Fibroblast of villous mesenchyme (primary cell): Measurements from ENCODE around the gene PXMP4. TPM values are rescaled to one million over a fixed set of nuclear protein-coding genes. Genes with fewer than 3 reads are reported as not detected.
A peak's percentile ranks its signal among the peaks of the same experiment; 100 is the strongest.

Experiments
- DNase-seq: peaks from one replicate; pipeline ENCODE4 v3.0.0-alpha.2; 2010; ENCODE audit warnings: low read depth
- H3K4me3 ChIP-seq: 2 replicates; pipeline ENCODE4 v1.5.1; 2011; ENCODE audit warnings: low read depth, mild to moderate bottlenecking, low read length
- total RNA-seq: library from RNA; depleted of rRNA; stranded (reverse); fragments of >200 nt; gene quantifications from 2 replicates; pipeline ENCODE4 v1.2.3, GENCODE V29; 2012
- TF ChIP-seq, protein P1 (sequence below): IDR thresholded peaks from 2 replicates; pipeline ENCODE4 v1.5.1; 2012; ENCODE audit warnings: low read depth, mild to moderate bottlenecking, low read length; ENCODE audit not compliant: insufficient read depth

The PXMP4 gene
- total RNA-seq, 1 donor = 5.2 TPM

DNA sequence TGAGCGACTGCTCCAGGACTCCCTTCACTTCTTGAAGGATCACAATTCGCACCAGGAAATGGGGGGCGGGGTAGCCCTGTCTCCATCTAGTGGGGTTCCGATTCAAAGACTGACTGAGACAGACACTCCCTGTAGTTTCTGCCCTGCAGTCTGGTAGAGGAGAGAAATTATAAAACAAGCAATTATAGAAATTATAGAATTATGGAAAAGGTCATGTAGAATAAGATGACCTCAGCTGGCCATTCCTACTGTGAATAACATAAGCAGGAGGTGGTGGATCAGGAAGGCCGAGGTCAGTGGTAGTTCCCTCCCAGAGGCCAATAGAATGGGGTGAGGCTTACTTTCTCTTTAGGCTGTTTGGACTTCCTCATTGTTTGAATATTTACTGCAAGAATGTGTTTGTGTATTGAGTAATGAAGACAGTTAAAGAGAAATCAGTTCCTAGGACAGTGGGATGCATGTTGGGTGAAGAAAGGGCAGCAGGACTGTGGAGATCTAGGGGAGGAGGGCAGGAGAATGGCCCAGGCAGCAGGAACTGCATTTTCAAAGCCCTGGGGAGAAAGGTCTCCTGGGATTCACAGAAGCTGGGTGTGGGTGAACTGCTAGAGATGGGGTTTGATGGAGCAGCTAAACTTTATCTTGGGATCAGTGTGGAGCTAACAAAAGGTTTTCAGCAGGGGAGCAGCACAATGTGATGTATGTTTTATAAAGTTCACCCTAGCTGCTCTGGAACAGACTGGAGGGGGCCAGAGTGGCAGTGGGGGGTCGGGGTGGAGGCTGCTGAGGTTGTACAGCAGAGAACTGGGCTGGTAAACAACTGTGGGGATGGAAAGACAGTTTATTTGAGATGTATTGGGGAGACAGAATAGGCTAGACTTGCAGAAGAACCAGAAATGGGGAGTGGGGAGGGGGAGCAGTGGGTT lies 13.8 kb upstream of the PXMP4 start:
- peak; percentile 87 for DNase-seq
- TF ChIP-seq, protein P1, sequence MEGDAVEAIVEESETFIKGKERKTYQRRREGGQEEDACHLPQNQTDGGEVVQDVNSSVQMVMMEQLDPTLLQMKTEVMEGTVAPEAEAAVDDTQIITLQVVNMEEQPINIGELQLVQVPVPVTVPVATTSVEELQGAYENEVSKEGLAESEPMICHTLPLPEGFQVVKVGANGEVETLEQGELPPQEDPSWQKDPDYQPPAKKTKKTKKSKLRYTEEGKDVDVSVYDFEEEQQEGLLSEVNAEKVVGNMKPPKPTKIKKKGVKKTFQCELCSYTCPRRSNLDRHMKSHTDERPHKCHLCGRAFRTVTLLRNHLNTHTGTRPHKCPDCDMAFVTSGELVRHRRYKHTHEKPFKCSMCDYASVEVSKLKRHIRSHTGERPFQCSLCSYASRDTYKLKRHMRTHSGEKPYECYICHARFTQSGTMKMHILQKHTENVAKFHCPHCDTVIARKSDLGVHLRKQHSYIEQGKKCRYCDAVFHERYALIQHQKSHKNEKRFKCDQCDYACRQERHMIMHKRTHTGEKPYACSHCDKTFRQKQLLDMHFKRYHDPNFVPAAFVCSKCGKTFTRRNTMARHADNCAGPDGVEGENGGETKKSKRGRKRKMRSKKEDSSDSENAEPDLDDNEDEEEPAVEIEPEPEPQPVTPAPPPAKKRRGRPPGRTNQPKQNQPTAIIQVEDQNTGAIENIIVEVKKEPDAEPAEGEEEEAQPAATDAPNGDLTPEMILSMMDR = no peak
- H3K4me3 ChIP-seq = no peak overlapping the region

DNA sequence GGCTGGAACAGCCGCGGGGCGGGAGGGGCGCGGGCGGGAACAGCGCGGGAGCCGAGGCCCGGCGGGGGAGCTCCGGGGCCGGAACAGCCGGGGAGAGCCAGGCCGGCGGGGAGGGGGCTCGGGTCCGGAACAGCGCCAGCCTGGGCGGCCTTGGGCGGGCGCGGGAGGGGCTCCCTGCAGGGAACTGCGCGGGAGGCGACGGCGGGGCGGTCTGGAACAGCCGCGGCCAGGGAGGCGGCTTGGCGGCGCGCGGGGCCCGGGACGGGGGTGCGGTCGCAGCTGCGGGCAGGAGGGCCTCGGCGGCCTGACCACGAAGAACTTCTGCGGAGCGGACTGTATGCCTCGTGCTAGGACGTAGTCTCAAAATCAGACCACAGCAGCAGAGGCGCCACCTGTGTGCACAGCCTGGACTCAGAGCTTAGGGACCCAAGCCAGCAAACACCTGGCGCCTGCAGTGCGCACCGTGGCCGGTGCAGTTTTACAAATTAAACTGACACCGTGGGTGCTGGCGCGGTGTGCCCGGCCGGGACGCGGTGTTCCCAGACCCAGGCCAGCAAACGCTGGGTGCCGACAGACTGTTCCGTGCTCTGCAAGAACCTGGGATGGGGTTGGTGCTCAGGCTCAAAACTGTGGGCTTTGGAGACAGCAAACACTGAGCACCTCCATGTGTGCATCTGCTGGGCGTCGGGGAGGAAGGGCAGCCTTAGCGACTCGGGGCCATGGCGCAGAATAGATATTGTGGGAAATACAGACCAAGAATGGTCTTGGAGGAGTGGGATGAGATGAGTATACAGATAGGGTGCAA lies 12.3 kb upstream of the PXMP4 start:
- peak; percentile 86 for DNase-seq

DNA sequence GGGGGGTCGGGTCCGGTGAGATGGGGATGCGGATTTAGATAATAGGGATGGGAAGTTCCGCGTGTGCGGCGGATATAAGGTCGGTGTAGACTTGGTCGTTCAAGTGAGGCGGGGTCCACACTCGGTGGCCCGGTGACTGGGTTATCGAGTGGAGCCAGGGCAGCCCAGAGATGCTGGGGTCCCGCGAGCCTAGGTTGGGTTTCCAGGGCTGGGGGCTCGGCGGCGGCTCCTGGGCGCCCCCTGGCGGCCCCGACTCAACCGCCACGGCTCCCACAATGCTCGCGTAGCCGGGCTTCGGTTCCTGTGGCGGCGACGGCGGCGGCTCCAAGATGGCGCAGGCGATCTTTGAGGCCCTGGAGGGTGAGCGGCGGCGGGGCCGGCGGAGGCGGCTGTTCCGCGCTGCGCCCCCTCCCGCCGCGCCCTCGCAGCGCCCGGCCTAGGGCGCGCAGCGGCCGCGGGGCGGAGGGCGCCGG lies 11.6 kb upstream of the PXMP4 start, which contains the start of gene ZNF341:
Gene ZNF341, plus strand, starts transcription at position 304 of the 473 bp plus-strand sequence. Its CDS starts 26 bp downstream, at position 330.
- peak; percentile 89 for DNase-seq
- peak within 1 kb of the TSS; percentile 61 for H3K4me3 ChIP-seq
- TF ChIP-seq, protein P1 = peak; percentile 76

More for the DNA sequence above, 12.3 kb upstream of the PXMP4 start:
- H3K4me3 ChIP-seq = peak overlapping the region; percentile 56
- TF ChIP-seq, protein P1 = no peak

DNA sequence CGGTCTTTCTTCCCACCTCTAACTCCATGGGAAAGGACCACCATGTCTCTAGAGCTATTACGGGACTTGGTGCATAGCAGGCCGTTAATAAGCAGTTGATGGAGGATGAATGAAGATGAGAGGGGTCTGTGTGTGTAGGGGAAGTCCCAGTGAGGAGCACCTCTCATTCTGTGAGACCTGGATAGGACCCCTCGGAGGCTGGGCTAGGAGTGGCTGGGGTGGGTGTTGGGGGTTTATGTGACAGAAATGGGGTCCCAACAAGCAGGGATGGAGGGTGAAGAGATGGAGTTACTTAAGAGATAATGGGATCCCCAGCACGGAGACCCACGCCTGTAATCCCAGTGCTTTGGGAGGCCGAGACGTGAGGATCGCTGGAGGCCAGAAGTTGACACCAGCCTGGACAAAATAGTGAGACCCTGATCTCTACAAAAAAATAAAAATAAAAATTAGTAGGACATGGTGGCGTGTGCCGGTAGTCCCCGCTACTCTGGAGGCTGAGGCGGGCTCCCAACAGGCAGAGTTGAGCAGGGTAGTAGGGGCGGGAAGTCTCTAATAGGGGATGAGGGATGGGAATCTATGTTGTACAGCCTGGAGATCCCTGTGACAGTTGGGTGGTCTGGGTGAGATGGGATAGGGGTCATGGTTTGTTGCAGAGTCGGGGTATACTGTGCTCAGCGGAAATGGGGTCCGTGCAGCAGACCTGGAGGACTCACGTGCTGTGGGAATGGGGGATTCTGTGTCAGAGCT lies 11.0 kb upstream of the PXMP4 start:
- DNase-seq = no peak
- TF ChIP-seq, protein P1 = no peak
- H3K4me3 ChIP-seq = peak overlapping the region; percentile 61

DNA sequence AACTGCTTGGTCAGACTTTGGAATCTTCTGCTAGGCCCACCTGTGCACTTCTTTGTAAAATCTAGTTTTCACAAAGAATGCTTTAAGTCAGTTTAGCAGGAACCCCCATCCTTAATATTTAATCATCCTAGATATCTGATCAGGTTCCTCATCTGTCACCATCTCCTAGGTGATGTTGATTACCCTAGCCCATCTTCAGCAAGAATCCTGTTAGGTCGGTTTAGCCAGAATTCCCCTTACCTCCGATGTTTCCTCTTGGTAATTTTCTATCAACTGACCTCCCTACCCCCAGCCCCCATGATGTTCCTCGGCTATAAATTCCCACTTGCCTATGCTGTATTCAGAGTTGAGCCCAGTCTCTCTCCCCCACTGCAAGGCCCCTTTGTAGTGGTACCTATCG lies 9.0 kb upstream of the PXMP4 start:
- no peak for DNase-seq
- TF ChIP-seq, protein P1 = no peak
- no peak overlapping the region for H3K4me3 ChIP-seq

DNA sequence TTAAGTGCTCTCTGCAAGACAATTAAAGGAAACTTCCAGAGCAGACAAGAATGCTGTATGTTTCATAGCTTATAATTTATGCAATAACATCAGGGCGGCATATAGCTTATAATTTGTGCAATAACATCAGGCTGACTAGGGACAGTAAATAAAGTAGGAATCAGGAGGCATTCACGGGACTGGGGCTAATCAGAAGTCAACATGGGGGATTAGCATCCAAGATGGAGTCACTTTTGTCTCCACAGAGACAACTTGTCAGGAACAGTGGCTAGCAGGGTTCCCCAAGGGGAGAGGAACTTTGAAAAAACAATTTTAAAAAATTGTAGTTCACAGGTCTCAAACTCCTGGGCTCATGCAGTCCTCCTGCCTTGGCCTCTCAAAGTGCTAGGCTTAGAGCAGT lies 8.4 kb upstream of the PXMP4 start:
- H3K4me3 ChIP-seq = no peak overlapping the region
- TF ChIP-seq, protein P1 = no peak

More for the DNA sequence above, 8.4 kb upstream of the PXMP4 start:
- DNase-seq = no peak
